ENCODE results near the gene MXD1.
"Not testable (repeated sequence)": the region's sequence is repeated elsewhere in the genome, so short reads cannot be mapped to it uniquely, and the experiment has no call there.

MXD1 gene

GRCh38 chr2:69933254-69933828 is 18.4 kb downstream of the MXD1 start:
- DNase-seq (ENCODE audit: low read depth, low spot score) = no peak

- no peak for DNase-seq (ENCODE audit: low read depth, low spot score)
These were observed 19.1 kb downstream of the MXD1 start for GRCh38 chr2:69933839-69934613.

GRCh38 chr2:69934614-69934908 is 19.7 kb downstream of the MXD1 start:
- DNase-seq (ENCODE audit: low read depth, low spot score) = no peak

GRCh38 chr2:69935011-69935410 is 20.1 kb downstream of the MXD1 start:
- no peak for DNase-seq (ENCODE audit: low read depth, low spot score)

- DNase-seq (ENCODE audit: low read depth, low spot score) = no peak
These were observed 22.0 kb downstream of the MXD1 start for GRCh38 chr2:69936906-69937305.

- DNase-seq (ENCODE audit: low read depth, low spot score) = no peak
These were observed 23.1 kb downstream of the MXD1 start for GRCh38 chr2:69937968-69938367.

- DNase-seq (ENCODE audit: low read depth, low spot score) = no peak
These were observed 24.8 kb downstream of the MXD1 start for GRCh38 chr2:69939722-69940121.

- DNase-seq (ENCODE audit: low read depth, low spot score) = no peak
These were observed 25.8 kb downstream of the MXD1 start for GRCh38 chr2:69940691-69941090.

GRCh38 chr2:69943000-69943842 is 28.3 kb downstream of the MXD1 start:
- no peak for DNase-seq (ENCODE audit: low read depth, low spot score)

- no peak for DNase-seq (ENCODE audit: low read depth, low spot score)
These were observed 29.1 kb downstream of the MXD1 start for GRCh38 chr2:69943843-69944525.

- DNase-seq (ENCODE audit: low read depth, low spot score) = no peak
These were observed 29.8 kb downstream of the MXD1 start for GRCh38 chr2:69944756-69945155.

GRCh38 chr2:69945441-69945840 is 30.5 kb downstream of the MXD1 start:
- no peak for DNase-seq (ENCODE audit: low read depth, low spot score)

GRCh38 chr2:69945941-69946340 is 31.0 kb downstream of the MXD1 start:
- no peak for DNase-seq (ENCODE audit: low read depth, low spot score)

- DNase-seq (ENCODE audit: low read depth, low spot score) = no peak
These were observed 31.7 kb downstream of the MXD1 start for GRCh38 chr2:69946351-69947324.

GRCh38 chr2:69947325-69947931 is 32.5 kb downstream of the MXD1 start:
- no peak for DNase-seq (ENCODE audit: low read depth, low spot score)

- DNase-seq (ENCODE audit: low read depth, low spot score) = no peak
These were observed 33.4 kb downstream of the MXD1 start for GRCh38 chr2:69948032-69948962.

GRCh38 chr2:69948963-69949645 is 34.2 kb downstream of the MXD1 start:
- no peak for DNase-seq (ENCODE audit: low read depth, low spot score)

- DNase-seq (ENCODE audit: low read depth, low spot score) = no peak
These were observed 35.3 kb downstream of the MXD1 start for GRCh38 chr2:69950241-69950640.

GRCh38 chr2:69950671-69951070 is 35.8 kb downstream of the MXD1 start:
- not testable (repeated sequence) for DNase-seq (ENCODE audit: low read depth, low spot score)

Measured in brain pericyte (primary cell).